ENCODE measurements around the gene MIOX.
A peak's percentile ranks its signal among the peaks of the same experiment; 100 is the strongest.

GRCh38 chr22:50503475-50504145, 17.0 kb downstream of the MIOX start:
- TF ChIP-seq NRF1 (conservative IDR thresholded peaks at IDR 0.05; ENCODE audit: low read depth, low read length), result no peak
- no peak for TF ChIP-seq ZNF592 (IDR thresholded peaks at IDR 0.05)
- TF ChIP-seq CTCF (IDR thresholded peaks at IDR 0.05 in 2 of 3, conservative IDR thresholded peaks at IDR 0.05 in 1 of 3; ENCODE audit: control insufficient read depth in 2 of 3, extremely low read depth in 1 of 3, insufficient read depth in 1 of 3, low read depth in 3 of 3, low read length in 3 of 3), result peak in 1 of 3 experiments; percentile 14; a peak in 1 of 6 replicates
- TF ChIP-seq RCOR1 (conservative IDR thresholded peaks at IDR 0.05; ENCODE audit: low read depth, low read length), result no peak
- TF ChIP-seq ELK1 (IDR thresholded peaks at IDR 0.05; ENCODE audit: low read depth, low read length), result no peak
- TF ChIP-seq SPI1 (IDR thresholded peaks at IDR 0.05; ENCODE audit: borderline replicate concordance, insufficient read depth, low read depth, low read length), result no peak
- TF ChIP-seq PRDM15 (CRISPR knock-in tag; IDR thresholded peaks at IDR 0.05), result no peak
- TF ChIP-seq POLR2A (IDR thresholded peaks at IDR 0.05; ENCODE audit: low read depth, low read length), result no peak
- no peak for TF ChIP-seq TBL1XR1 (IDR thresholded peaks at IDR 0.05; ENCODE audit: low read depth, low read length)
- TF ChIP-seq CEBPB (IDR thresholded peaks at IDR 0.05; ENCODE audit: borderline replicate concordance in 1 of 2, low read depth in 2 of 2, low read length in 2 of 2), result no peak
- no peak for TF ChIP-seq RELA (IDR thresholded peaks at IDR 0.05; ENCODE audit: borderline replicate concordance, partially characterized antibody)
- TF ChIP-seq SIN3A (IDR thresholded peaks at IDR 0.05; ENCODE audit: low read depth, low read length), result no peak
- no peak for TF ChIP-seq RFX5 (IDR thresholded peaks at IDR 0.05; ENCODE audit: low read depth, low read length)
